ENCODE results near the gene PRKN.

The PRKN gene

GRCh38 chr6:161755080-161755479 lies 972.5 kb downstream of the PRKN start:
- no peaks in the 10 kb centered on the region for H3K36me3 ChIP-seq (ENCODE audit: insufficient read depth, low read length)
- H3K4me1 ChIP-seq (ENCODE audit: insufficient read depth, low read length, severe bottlenecking) = no peaks in the 10 kb centered on the region
- no peaks in the 10 kb centered on the region for H3K27me3 ChIP-seq (ENCODE audit: insufficient read depth, low read length)
- H3K9me3 ChIP-seq (ENCODE audit: low read length) = no peaks in the 10 kb centered on the region
- H4K20me1 ChIP-seq (ENCODE audit: insufficient read depth, low read length) = no peaks in the 10 kb centered on the region
- no peak overlapping the region for H3K9ac ChIP-seq (ENCODE audit: low read length)
- no peak overlapping the region for H3K4me3 ChIP-seq (ENCODE audit: low read depth, low read length, poor library complexity, severe bottlenecking)
- H3K79me2 ChIP-seq (ENCODE audit: insufficient read depth, low read length) = no peaks in the 10 kb centered on the region
- no peaks in the 10 kb centered on the region for H3K9me2 ChIP-seq (ENCODE audit: low read depth, low read length)
- no peak overlapping the region for H3K4me2 ChIP-seq (ENCODE audit: low read length)
- no peak overlapping the region for H3K27ac ChIP-seq (ENCODE audit: low read depth, low read length, poor library complexity, severe bottlenecking)
- TF ChIP-seq EZH2 (IDR thresholded peaks at IDR 0.05; ENCODE audit: borderline replicate concordance, low read length) = no peak
- TF ChIP-seq CTCF (IDR thresholded peaks at IDR 0.05; ENCODE audit: low read length) = no peak
- H3F3A ChIP-seq (ENCODE audit: insufficient read depth, low read length) = no peaks in the 10 kb centered on the region
- H2AFZ ChIP-seq (ENCODE audit: low read length) = no peak overlapping the region

- H3K36me3 ChIP-seq (ENCODE audit: insufficient read depth, low read length) = no peaks in the 10 kb centered on the region
- H3K4me3 ChIP-seq (ENCODE audit: low read depth, low read length, poor library complexity, severe bottlenecking) = no peak overlapping the region
- H3K27me3 ChIP-seq (ENCODE audit: insufficient read depth, low read length) = no peaks in the 10 kb centered on the region
- H3K4me1 ChIP-seq (ENCODE audit: insufficient read depth, low read length, severe bottlenecking) = no peaks in the 10 kb centered on the region
- H3K9me2 ChIP-seq (ENCODE audit: low read depth, low read length) = no peaks in the 10 kb centered on the region
- no peak overlapping the region for H3K4me2 ChIP-seq (ENCODE audit: low read length)
- H4K20me1 ChIP-seq (ENCODE audit: insufficient read depth, low read length) = no peaks in the 10 kb centered on the region
- H3K79me2 ChIP-seq (ENCODE audit: insufficient read depth, low read length) = no peaks in the 10 kb centered on the region
- no peak overlapping the region for H3K27ac ChIP-seq (ENCODE audit: low read depth, low read length, poor library complexity, severe bottlenecking)
- H3F3A ChIP-seq (ENCODE audit: insufficient read depth, low read length) = no peaks in the 10 kb centered on the region
- TF ChIP-seq EZH2 (IDR thresholded peaks at IDR 0.05; ENCODE audit: borderline replicate concordance, low read length) (no peak), CTCF (IDR thresholded peaks at IDR 0.05; ENCODE audit: low read length) (no peak)
- no peak overlapping the region for H2AFZ ChIP-seq (ENCODE audit: low read length)
- no peaks in the 10 kb centered on the region for H3K9me3 ChIP-seq (ENCODE audit: low read length)
- no peak overlapping the region for H3K9ac ChIP-seq (ENCODE audit: low read length)
Observed at GRCh38 chr6:161750686-161751085, 976.9 kb downstream of the PRKN start.

GRCh38 chr6:161749576-161749975 lies 978.0 kb downstream of the PRKN start:
- H3K27me3 ChIP-seq (ENCODE audit: insufficient read depth, low read length) = no peaks in the 10 kb centered on the region
- H3K79me2 ChIP-seq (ENCODE audit: insufficient read depth, low read length) = no peaks in the 10 kb centered on the region
- no peaks in the 10 kb centered on the region for H3K36me3 ChIP-seq (ENCODE audit: insufficient read depth, low read length)
- H3K9me3 ChIP-seq (ENCODE audit: low read length) = no peaks in the 10 kb centered on the region
- H3K4me1 ChIP-seq (ENCODE audit: insufficient read depth, low read length, severe bottlenecking) = no peaks in the 10 kb centered on the region
- H3K27ac ChIP-seq (ENCODE audit: low read depth, low read length, poor library complexity, severe bottlenecking) = no peak overlapping the region
- H3F3A ChIP-seq (ENCODE audit: insufficient read depth, low read length) = no peaks in the 10 kb centered on the region
- H3K4me3 ChIP-seq (ENCODE audit: low read depth, low read length, poor library complexity, severe bottlenecking) = no peak overlapping the region
- H3K9me2 ChIP-seq (ENCODE audit: low read depth, low read length) = no peaks in the 10 kb centered on the region
- no peak overlapping the region for H3K4me2 ChIP-seq (ENCODE audit: low read length)
- H3K9ac ChIP-seq (ENCODE audit: low read length) = no peak overlapping the region
- H2AFZ ChIP-seq (ENCODE audit: low read length) = no peak overlapping the region
- no peaks in the 10 kb centered on the region for H4K20me1 ChIP-seq (ENCODE audit: insufficient read depth, low read length)
- TF ChIP-seq CTCF (IDR thresholded peaks at IDR 0.05; ENCODE audit: low read length) (no peak), EZH2 (IDR thresholded peaks at IDR 0.05; ENCODE audit: borderline replicate concordance, low read length) (no peak)

Measured in OCI-LY1 (cell line).